GM12801 (cell line): ENCODE data around the gene MSMB.

Experiments
- CTCF ChIP-seq: IDR thresholded peaks from one replicate; pipeline ENCODE4 v1.5.1; 2011; ENCODE audit warnings: control low read depth; ENCODE audit not compliant: insufficient read length; ENCODE audit errors: extremely low read depth

The MSMB gene

GRCh38 chr10:46024948-46025347 lies 21.1 kb downstream of the MSMB start:
- TF ChIP-seq CTCF = no peak

GRCh38 chr10:46022978-46023702 lies 22.9 kb downstream of the MSMB start:
- TF ChIP-seq CTCF = no peak

GRCh38 chr10:46020344-46020657 lies 25.8 kb downstream of the MSMB start:
- no peak for TF ChIP-seq CTCF

GRCh38 chr10:46019569-46020343 lies 26.3 kb downstream of the MSMB start:
- TF ChIP-seq CTCF = no peak

GRCh38 chr10:46019177-46019528 lies 26.9 kb downstream of the MSMB start:
- TF ChIP-seq CTCF = no peak

- no peak for TF ChIP-seq CTCF
Measured at GRCh38 chr10:46018453-46019176, 27.5 kb downstream of the MSMB start.

GRCh38 chr10:46017733-46018132 lies 28.3 kb downstream of the MSMB start:
- TF ChIP-seq CTCF = no peak
